ENCODE measurements around the gene STOML2. TPM values are rescaled to one million over a fixed set of nuclear protein-coding genes. Genes with fewer than 3 reads are reported as not detected.
A peak's percentile ranks its signal among the peaks of the same experiment; 100 is the strongest.

The STOML2 gene
- total and polyA plus RNA-seq, 9 of the 15 experiments (the other 6 are each of a cell fraction or from before 2014, with no cell fraction given): 110 to 220 (median 174) TPM

DNA sequence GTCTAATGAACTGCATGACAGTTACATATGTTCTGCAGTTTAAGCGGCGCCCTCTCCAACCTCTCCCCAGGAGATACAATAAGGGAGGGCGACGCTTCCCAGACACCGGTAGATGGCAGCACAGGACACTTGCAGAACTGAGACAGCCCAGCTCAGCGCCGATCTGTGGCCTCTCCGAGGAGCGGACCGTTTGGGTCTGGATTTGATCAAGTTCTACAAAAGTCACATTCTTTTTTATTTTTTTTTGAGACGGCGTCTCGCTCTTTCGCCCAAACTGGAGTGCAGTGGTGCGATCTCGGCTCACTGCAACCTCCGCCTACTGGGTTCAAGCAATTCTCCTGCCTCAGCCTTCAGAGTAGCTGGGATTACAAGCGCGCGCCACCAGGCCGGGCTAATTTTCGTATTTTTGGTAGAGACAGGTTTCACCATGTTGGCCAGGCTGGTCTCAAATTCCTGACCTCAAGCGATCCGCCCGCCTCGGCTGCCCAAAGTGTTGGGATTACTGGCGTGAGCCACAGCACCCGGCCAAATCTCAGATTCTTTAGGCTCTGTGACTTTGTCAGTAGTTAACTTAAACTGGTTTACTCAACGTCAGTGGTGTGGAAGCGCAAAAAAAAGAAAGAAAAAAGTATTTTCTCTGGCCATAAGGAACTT is 14.1 kb upstream of the STOML2 start (continued):
- TF ChIP-seq CBX3 (IDR thresholded peaks at IDR 0.05; ENCODE audit: borderline replicate concordance in 1 of 2, low read length in 2 of 2): no peak
- TF ChIP-seq NEUROD1 (IDR thresholded peaks at IDR 0.05; ENCODE audit: borderline replicate concordance, low read depth, low read length, partially characterized antibody): no peak
- TF ChIP-seq CC2D1A (IDR thresholded peaks at IDR 0.05): peak; percentile 43; the same call in 1 of the 2 replicates
- no peak for TF ChIP-seq ZNF146 (CRISPR knock-in tag; IDR thresholded peaks at IDR 0.05; ENCODE audit: unreplicated experiment)
- no peak for TF ChIP-seq HSF4 (CRISPR knock-in tag; IDR thresholded peaks at IDR 0.05; ENCODE audit: borderline replicate concordance)
- TF ChIP-seq ZNF696 (CRISPR knock-in tag; conservative IDR thresholded peaks at IDR 0.05): no peak
- peak; percentile 78 for TF ChIP-seq SMC3 (conservative IDR thresholded peaks at IDR 0.05; ENCODE audit: insufficient read depth, low read depth, low read length)
- no peak for TF ChIP-seq NCOR1 (IDR thresholded peaks at IDR 0.05)
- TF ChIP-seq, protein P1, sequence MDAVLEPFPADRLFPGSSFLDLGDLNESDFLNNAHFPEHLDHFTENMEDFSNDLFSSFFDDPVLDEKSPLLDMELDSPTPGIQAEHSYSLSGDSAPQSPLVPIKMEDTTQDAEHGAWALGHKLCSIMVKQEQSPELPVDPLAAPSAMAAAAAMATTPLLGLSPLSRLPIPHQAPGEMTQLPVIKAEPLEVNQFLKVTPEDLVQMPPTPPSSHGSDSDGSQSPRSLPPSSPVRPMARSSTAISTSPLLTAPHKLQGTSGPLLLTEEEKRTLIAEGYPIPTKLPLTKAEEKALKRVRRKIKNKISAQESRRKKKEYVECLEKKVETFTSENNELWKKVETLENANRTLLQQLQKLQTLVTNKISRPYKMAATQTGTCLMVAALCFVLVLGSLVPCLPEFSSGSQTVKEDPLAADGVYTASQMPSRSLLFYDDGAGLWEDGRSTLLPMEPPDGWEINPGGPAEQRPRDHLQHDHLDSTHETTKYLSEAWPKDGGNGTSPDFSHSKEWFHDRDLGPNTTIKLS (IDR thresholded peaks at IDR 0.05; ENCODE audit: borderline replicate concordance, low read depth): no peak
- no peak for TF ChIP-seq DIDO1 (tag; IDR thresholded peaks at IDR 0.05; ENCODE audit: low read depth)
- TF ChIP-seq POU5F1 (IDR thresholded peaks at IDR 0.05; ENCODE audit: borderline replicate concordance, low read depth, low read length, partially characterized antibody): no peak
- no peak for TF ChIP-seq ZNF140 (CRISPR knock-in tag; IDR thresholded peaks at IDR 0.05)
- TF ChIP-seq MYC (IDR thresholded peaks at IDR 0.05; ENCODE audit: low read depth, low read length): 0 out of 2 replicates have a peak, but pooled peaks have one; percentile 11
- TF ChIP-seq MYC (CRISPR knock-in tag; IDR thresholded peaks at IDR 0.05; ENCODE audit: borderline replicate concordance, low read depth): no peak
- TF ChIP-seq MEIS2 (IDR thresholded peaks at IDR 0.05; ENCODE audit: partially characterized antibody): no peak
- TF ChIP-seq PCBP1 (IDR thresholded peaks at IDR 0.05; ENCODE audit: low read depth, low read length, poor library complexity, severe bottlenecking): no peak
- TF ChIP-seq TAF7 (tag; IDR thresholded peaks at IDR 0.05): no peak
- no peak for TF ChIP-seq ZC3H11A (IDR thresholded peaks at IDR 0.05; ENCODE audit: low read depth, low read length)
- peak; percentile 20; the same call in 1 of the 2 replicates for TF ChIP-seq KLF16 (IDR thresholded peaks at IDR 0.05)
- TF ChIP-seq ZNF507 (tag; conservative IDR thresholded peaks at IDR 0.05): no peak
- no peak for TF ChIP-seq NR2F6 (CRISPR knock-in tag; IDR thresholded peaks at IDR 0.05)
- no peak for TF ChIP-seq DACH1 (IDR thresholded peaks at IDR 0.05; ENCODE audit: partially characterized antibody)
- TF ChIP-seq, protein P2, sequence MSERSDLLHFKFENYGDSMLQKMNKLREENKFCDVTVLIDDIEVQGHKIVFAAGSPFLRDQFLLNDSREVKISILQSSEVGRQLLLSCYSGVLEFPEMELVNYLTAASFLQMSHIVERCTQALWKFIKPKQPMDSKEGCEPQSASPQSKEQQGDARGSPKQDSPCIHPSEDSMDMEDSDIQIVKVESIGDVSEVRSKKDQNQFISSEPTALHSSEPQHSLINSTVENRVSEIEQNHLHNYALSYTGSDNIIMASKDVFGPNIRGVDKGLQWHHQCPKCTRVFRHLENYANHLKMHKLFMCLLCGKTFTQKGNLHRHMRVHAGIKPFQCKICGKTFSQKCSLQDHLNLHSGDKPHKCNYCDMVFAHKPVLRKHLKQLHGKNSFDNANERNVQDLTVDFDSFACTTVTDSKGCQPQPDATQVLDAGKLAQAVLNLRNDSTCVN (CRISPR knock-in tag; IDR thresholded peaks at IDR 0.05): no peak
- TF ChIP-seq BHLHE40 (IDR thresholded peaks at IDR 0.05; ENCODE audit: low read length): 0 out of 2 replicates have a peak, but pooled peaks have one; percentile 14
